ENCODE results near the gene APAF1. TPM values are rescaled to one million over a fixed set of nuclear protein-coding genes. Genes with fewer than 3 reads are reported as not detected.

The APAF1 gene
- total and polyA plus RNA-seq, 10 of the 15 experiments (the other 5 are each of a cell fraction or from before 2014, with no cell fraction given) = 4.2 to 19.1 (median 14.2) TPM

- TF ChIP-seq POLR2AphosphoS2 (IDR thresholded peaks at IDR 0.05; ENCODE audit: low read depth, low read length) (no peak), SIX5 (IDR thresholded peaks at IDR 0.05; ENCODE audit: low read depth, low read length, severe bottlenecking) (no peak), TCF3 (IDR thresholded peaks at IDR 0.05; ENCODE audit: borderline replicate concordance, insufficient read depth, low read depth, low read length) (no peak), IRF5 (IDR thresholded peaks at IDR 0.05; ENCODE audit: borderline replicate concordance) (no peak), TAF1 (IDR thresholded peaks at IDR 0.05; ENCODE audit: borderline replicate concordance, low read depth, low read length) (no peak)
Measured at GRCh38 chr12:98637068-98637467, 8.0 kb upstream of the APAF1 start (continued).

- Histone ChIP-seq H3K27me3 (replicated peaks in 1 of 2; ENCODE audit: control insufficient read depth in 2 of 2, insufficient read depth in 2 of 2, low read length in 1 of 2) (no peaks in the 10 kb centered on the region), H3K36me3 (ENCODE audit: control insufficient read depth in 2 of 2, insufficient read depth in 2 of 2, low read length in 1 of 2) (peaks cover 0 to 8% of the 10 kb centered on the region in 2 experiments; a peak in 2 of 4 replicates), H3K4me1 (ENCODE audit: control insufficient read depth, insufficient read depth, low read length) (peaks cover 20% of the 10 kb centered on the region), H2AFZ (ENCODE audit: control insufficient read depth, low read depth, low read length) (no peak overlapping the region), H3K27ac (ENCODE audit: control insufficient read depth, insufficient read depth) (no peak overlapping the region), H3K4me2 (ENCODE audit: control insufficient read depth, insufficient read depth) (no peak overlapping the region), H3K4me3 (no peak overlapping the region), H4K20me1 (ENCODE audit: control insufficient read depth, insufficient read depth) (peaks cover 3% of the 10 kb centered on the region; the same call in 1 of the 2 replicates), H3K9ac (ENCODE audit: control insufficient read depth, insufficient read depth, low read length) (no peak overlapping the region), H3K79me2 (ENCODE audit: control insufficient read depth, insufficient read depth, low read length) (peaks cover 68% of the 10 kb centered on the region), H3K9me3 (replicated peaks; ENCODE audit: control insufficient read depth, insufficient read depth, low read length) (no peaks in the 10 kb centered on the region)
- FAIRE-seq (no peak), DNase-seq (ENCODE audit: low read depth, low spot score) (no peak), ATAC-seq (no peak)
- intact Hi-C loops (cut with micrococcal nuclease; ENCODE audit: unreplicated experiment) (no loop called here), in situ Hi-C loops (cut with MboI) (no loop called here)
- CTCF ChIA-PET = interaction anchor here (0.9 to 3.7 kb wide), 6 partner anchors 13 to 147 kb away, joined by 3 to 17 read pairs (median 4); no protein-coding TSS in a partner anchor
- 94% methylated on average over 2 of the region's 2 CpGs for WGBS (ENCODE audit: insufficient coverage, insufficient replicate concordance, low lambda C conversion rate, missing lambda C conversion rate)
- SMC1A ChIA-PET (ENCODE audit: uncharacterized antibody, unreplicated experiment) = interaction anchor here (1.4 to 6.4 kb wide), 2 partner anchors 10 to 43 kb away, joined by 5 to 54 read pairs; partner anchors contain the start of gene SLC25A3
- BruUV-seq (replicated peaks) = no TSS peak
- POLR2A ChIA-PET = interaction anchor here (0.6 to 8.6 kb wide), 3 partner anchors 9 to 146 kb away, joined by 3 to 49 read pairs (median 7); partner anchors contain the start of gene SLC25A3
- RAD21 ChIA-PET (ENCODE audit: unreplicated experiment) = no interaction called here
- no peak for TF ChIP-seq KDM1A (IDR thresholded peaks at IDR 0.05; ENCODE audit: borderline replicate concordance)
- no peak for TF ChIP-seq FOXM1 (IDR thresholded peaks at IDR 0.05; ENCODE audit: low read depth, low read length)
- TF ChIP-seq STAT1 (conservative IDR thresholded peaks at IDR 0.05) = no peak
- TF ChIP-seq TAF1 (IDR thresholded peaks at IDR 0.05; ENCODE audit: borderline replicate concordance, low read depth, low read length) = no peak
- TF ChIP-seq SMARCA5 (IDR thresholded peaks at IDR 0.05) = no peak
- TF ChIP-seq PAX5 (IDR thresholded peaks at IDR 0.05; ENCODE audit: borderline replicate concordance, low read depth, low read length) = no peak
Measured at GRCh38 chr12:98638009-98638408, 7.1 kb upstream of the APAF1 start.
